ENCODE results near the gene XRCC2. TPM values are rescaled to one million over a fixed set of nuclear protein-coding genes. Genes with fewer than 3 reads are reported as not detected.
"Not testable (repeated sequence)": the region's sequence is repeated elsewhere in the genome, so short reads cannot be mapped to it uniquely, and the experiment has no call there.

The XRCC2 gene
- total RNA-seq, 4 donors from 2014 or later: 0.44 to 2.0 (median 0.61) TPM

DNA sequence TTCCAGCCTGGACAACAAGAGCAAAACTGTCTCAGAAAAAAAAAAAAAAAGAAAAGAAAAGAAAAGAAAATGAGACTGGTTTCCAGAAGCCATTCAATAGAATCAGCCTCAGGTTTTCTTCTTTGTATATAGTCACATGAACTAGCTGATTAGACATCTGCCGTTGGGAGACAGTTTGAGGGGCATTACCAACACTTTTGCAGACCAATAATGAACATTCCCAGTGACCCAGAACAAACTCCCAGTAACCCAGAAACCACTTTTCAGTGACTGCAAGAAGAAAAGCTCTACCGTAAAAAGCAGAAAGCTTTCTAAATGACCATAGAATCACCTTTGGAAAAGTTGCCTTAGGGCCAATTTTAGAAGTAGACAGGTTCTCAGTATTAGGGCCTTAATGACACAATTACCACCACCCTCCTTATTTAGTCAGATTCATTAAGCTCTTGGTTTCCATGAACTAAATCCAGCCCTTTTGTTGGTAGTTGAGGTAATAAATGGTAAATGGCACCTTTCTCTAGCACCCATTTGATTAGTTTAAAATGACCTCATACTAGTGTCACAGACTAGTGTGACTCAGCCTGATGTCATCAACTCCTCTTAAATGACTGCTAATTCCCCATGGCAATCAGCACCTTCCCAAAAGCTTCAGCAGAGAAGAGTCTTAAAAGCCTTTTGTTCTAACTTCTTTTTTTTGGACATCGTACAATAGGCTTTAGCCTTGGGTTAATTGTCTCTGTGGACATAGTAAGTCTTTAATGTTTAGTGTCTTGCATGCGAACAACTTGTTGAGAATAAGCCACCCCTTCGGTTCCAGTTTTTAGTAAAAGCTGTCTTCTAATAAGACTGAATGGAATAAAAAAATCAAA lies 33.6 kb upstream of the XRCC2 start:
- 41 to 49% methylated on average over 5 of the region's 5 CpGs for WGBS, 2 donors
- H3K36me3 ChIP-seq: no peaks in the 10 kb centered on the region
- TF ChIP-seq POLR2A (IDR thresholded peaks at IDR 0.05) (no peak), EP300 (IDR thresholded peaks at IDR 0.05) (no peak)
- TF ChIP-seq, protein P1, sequence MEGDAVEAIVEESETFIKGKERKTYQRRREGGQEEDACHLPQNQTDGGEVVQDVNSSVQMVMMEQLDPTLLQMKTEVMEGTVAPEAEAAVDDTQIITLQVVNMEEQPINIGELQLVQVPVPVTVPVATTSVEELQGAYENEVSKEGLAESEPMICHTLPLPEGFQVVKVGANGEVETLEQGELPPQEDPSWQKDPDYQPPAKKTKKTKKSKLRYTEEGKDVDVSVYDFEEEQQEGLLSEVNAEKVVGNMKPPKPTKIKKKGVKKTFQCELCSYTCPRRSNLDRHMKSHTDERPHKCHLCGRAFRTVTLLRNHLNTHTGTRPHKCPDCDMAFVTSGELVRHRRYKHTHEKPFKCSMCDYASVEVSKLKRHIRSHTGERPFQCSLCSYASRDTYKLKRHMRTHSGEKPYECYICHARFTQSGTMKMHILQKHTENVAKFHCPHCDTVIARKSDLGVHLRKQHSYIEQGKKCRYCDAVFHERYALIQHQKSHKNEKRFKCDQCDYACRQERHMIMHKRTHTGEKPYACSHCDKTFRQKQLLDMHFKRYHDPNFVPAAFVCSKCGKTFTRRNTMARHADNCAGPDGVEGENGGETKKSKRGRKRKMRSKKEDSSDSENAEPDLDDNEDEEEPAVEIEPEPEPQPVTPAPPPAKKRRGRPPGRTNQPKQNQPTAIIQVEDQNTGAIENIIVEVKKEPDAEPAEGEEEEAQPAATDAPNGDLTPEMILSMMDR (IDR thresholded peaks at IDR 0.05): no peak
- H3K27ac ChIP-seq: no peak overlapping the region
- DNase-seq (ENCODE audit: low spot score in 2 of 2): no peak
- no peaks in the 10 kb centered on the region for H3K27me3 ChIP-seq
- H3K4me1 ChIP-seq: peaks cover 0 to 6% (median 0%) of the 10 kb centered on the region in 4 donors
- no peak overlapping the region for H3K4me3 ChIP-seq
- H3K9me3 ChIP-seq: peaks cover 0 to 11% (median 0%) of the 10 kb centered on the region in 4 donors

GRCh38 chr7:152704796-152705384 lies 28.9 kb upstream of the XRCC2 start:
- no peak for DNase-seq (ENCODE audit: low spot score in 2 of 2)
- TF ChIP-seq POLR2A (IDR thresholded peaks at IDR 0.05): no peak
- no peak for TF ChIP-seq EP300 (IDR thresholded peaks at IDR 0.05)
- TF ChIP-seq, protein P1 (IDR thresholded peaks at IDR 0.05): no peak
- WGBS, 2 donors: 95 to 98% methylated on average over 1 of the region's 1 CpG
- H3K27ac ChIP-seq: no peak overlapping the region
- H3K4me3 ChIP-seq: no peak overlapping the region
- H3K36me3 ChIP-seq: no peaks in the 10 kb centered on the region
- peaks cover 0 to 6% (median 0%) of the 10 kb centered on the region in 4 donors for H3K4me1 ChIP-seq
- no peaks in the 10 kb centered on the region for H3K27me3 ChIP-seq
- peaks cover 0 to 17% (median 0%) of the 10 kb centered on the region in 4 donors for H3K9me3 ChIP-seq

- no peak for DNase-seq (ENCODE audit: low spot score in 2 of 2)
- TF ChIP-seq EP300 (IDR thresholded peaks at IDR 0.05) (no peak), POLR2A (IDR thresholded peaks at IDR 0.05) (no peak)
- TF ChIP-seq, protein P1 (IDR thresholded peaks at IDR 0.05): no peak
- no peak overlapping the region for H3K27ac ChIP-seq
- H3K9me3 ChIP-seq: peaks cover 0 to 2% (median 0%) of the 10 kb centered on the region in 4 donors
- no peaks in the 10 kb centered on the region for H3K36me3 ChIP-seq
- no peak overlapping the region for H3K4me3 ChIP-seq
- no peaks in the 10 kb centered on the region for H3K4me1 ChIP-seq
- no peaks in the 10 kb centered on the region for H3K27me3 ChIP-seq
These were observed 23.1 kb upstream of the XRCC2 start for GRCh38 chr7:152699079-152699478.

DNA sequence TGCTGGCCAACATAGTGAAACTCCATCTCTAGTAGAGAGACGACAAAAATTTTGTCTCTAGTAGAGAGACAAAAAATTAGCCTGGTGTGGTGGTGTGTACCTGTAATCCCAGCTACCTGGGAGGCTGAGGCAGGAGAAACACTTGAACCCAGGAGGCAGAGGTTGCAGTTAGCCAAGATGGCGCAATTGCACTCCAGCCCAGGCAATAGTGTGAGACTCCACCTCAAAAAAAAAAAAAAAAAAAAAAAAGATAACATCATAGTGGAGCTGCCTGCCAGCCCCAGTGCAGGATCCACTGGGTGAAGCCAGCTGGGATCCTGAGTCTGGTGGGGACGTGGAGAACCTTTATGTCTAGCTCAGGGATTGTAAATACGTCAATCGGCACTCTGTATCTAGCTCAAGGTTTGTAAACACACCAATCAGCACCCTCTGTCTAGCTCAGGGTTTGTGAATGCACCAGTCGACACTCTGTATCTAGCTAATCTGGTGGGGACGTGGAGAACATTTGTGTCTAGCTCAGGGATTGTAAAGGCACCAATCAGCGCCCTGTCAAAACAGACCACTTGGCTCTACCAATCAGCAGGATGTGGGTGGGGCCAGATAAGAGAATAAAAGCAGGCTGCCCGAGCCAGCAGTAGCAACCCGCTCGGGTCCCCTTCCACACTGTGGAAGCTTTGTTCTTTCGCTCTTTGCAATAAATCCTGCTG lies 21.5 kb upstream of the XRCC2 start:
- WGBS, 2 donors: 69 to 71% methylated on average over 9 to 12 of the region's 12 CpGs
- not testable (repeated sequence) for H3K36me3 ChIP-seq; H3K9me3 ChIP-seq; H3K4me1 ChIP-seq; H3K4me3 ChIP-seq; H3K27me3 ChIP-seq; H3K27ac ChIP-seq; DNase-seq (ENCODE audit: low spot score in 2 of 2)

DNA sequence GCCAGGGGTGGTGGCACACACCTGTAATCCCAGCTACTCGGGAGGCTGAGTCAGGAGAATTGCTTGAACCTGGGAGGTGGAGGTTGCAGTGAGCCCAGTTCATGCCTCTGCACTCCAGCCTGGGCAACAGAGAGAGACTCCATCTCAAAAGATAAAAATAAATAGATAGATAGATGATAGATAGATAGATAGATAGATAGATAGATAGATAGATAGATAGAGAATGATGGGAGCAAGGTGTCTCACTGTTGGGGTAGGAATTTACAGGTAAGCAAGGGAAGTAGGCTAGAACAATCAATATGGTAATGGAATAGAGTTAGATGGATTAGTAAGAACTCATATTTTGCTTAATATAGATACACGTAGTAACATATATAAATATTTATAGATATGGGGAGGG lies 16.3 kb upstream of the XRCC2 start:
- H3K27ac ChIP-seq; H3K36me3 ChIP-seq; H3K9me3 ChIP-seq; H3K4me3 ChIP-seq; DNase-seq (ENCODE audit: low spot score in 2 of 2); H3K27me3 ChIP-seq; H3K4me1 ChIP-seq: not testable (repeated sequence)
- WGBS, 2 donors: 83 to 89% methylated on average over 2 of the region's 2 CpGs

DNA sequence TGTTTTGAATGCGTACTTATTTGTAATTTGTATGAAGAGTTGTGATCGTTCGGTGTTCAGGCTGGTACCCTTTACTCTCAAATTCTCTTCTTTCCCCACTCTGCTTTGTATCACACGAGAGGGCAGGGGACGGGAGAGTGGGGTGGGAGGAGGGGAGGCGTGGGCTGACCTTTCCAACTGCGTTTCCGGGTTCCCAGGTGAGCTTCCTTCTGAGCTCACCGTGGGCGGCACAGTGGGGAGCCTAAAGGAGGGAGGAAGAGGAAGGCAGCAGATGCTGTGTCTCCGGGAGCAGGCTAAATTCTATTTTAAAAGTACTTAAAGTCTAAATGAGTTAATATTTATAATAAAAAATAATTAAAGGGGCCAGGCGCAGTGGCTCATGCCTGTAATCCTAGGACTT lies 7.4 kb upstream of the XRCC2 start:
- no peak for DNase-seq (ENCODE audit: low spot score in 2 of 2)
- no peak overlapping the region for H3K4me3 ChIP-seq
- H3K36me3 ChIP-seq: no peaks in the 10 kb centered on the region
- TF ChIP-seq POLR2A (IDR thresholded peaks at IDR 0.05) (no peak), EP300 (IDR thresholded peaks at IDR 0.05) (no peak)
- TF ChIP-seq, protein P1 (IDR thresholded peaks at IDR 0.05): no peak
- no peaks in the 10 kb centered on the region for H3K9me3 ChIP-seq
- H3K4me1 ChIP-seq: no peaks in the 10 kb centered on the region
- no peak overlapping the region for H3K27ac ChIP-seq
- H3K27me3 ChIP-seq: no peaks in the 10 kb centered on the region
- WGBS, 2 donors: 58 to 73% methylated on average over 12 of the region's 12 CpGs
